Ascending aorta (tissue), 2 donors: ENCODE results near the gene PROK1. TPM values are rescaled to one million over a fixed set of nuclear protein-coding genes. Genes with fewer than 3 reads are reported as not detected.
A peak's percentile ranks its signal among the peaks of the same experiment; 100 is the strongest.
"Not testable (repeated sequence)": the region's sequence is repeated elsewhere in the genome, so short reads cannot be mapped to it uniquely, and the experiment has no call there.

Source experiments
- DNase-seq, 2 donors: peaks; one replicate each; pipeline ENCODE4 v3.0.0-alpha.2; 2019; ENCODE audit warnings: low spot score in 2 of 2
- H3K27ac ChIP-seq, 2 donors: fragments of 200-600 bp; sonication (generic); one replicate each; pipeline ENCODE4 v1.5.1; 2016 to 2017; ENCODE audit warnings: mild to moderate bottlenecking in 1 of 2
- H3K27me3 ChIP-seq: fragments of 200-600 bp; sonication (generic); one replicate; pipeline ENCODE4 v1.5.1; 2017
- H3K36me3 ChIP-seq, 2 donors: fragments of 200-600 bp; sonication (generic); one replicate each; pipeline ENCODE4 v1.5.1; 2016
- H3K4me1 ChIP-seq, 2 donors: fragments of 200-600 bp; sonication (generic); one replicate each; pipeline ENCODE4 v1.5.1; 2016 to 2017; ENCODE audit warnings: mild to moderate bottlenecking in 1 of 2
- H3K4me3 ChIP-seq, 2 donors: fragments of 200-600 bp; sonication (generic); one replicate each; pipeline ENCODE4 v1.5.1; 2016 to 2017; ENCODE audit warnings: mild to moderate bottlenecking in 1 of 2
- H3K9me3 ChIP-seq, 2 donors: fragments of 200-600 bp; sonication (generic); one replicate each; pipeline ENCODE4 v1.5.1; 2016
- CTCF ChIP-seq, 3 experiments: fragments of 200-600 bp in 2 of 3; fragments of 450-650 bp in 1 of 3; sonication (generic) in 2 of 3; IDR thresholded peaks; one replicate each; pipeline ENCODE4 v1.5.1; 2016 to 2019; ENCODE audit warnings: antibody characterized with exemption in 3 of 3, mild to moderate bottlenecking in 1 of 3, moderate library complexity in 1 of 3
- intact Hi-C: fragments of 100-400 bp; cut with DNase I; formaldehyde crosslinking; loops from one replicate; pipeline ENCODE4 v1.15.1; 2023
- total RNA-seq: library from RNA; depleted of rRNA; stranded (reverse); fragments of >200 nt; gene quantifications from one replicate; pipeline ENCODE4 v1.1.0, GENCODE V29; 2016

The PROK1 gene, protein sequence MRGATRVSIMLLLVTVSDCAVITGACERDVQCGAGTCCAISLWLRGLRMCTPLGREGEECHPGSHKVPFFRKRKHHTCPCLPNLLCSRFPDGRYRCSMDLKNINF
- total RNA-seq, result not detected

GRCh38 chr1:110450929-110451328 lies at the start of gene PROK1:
Gene PROK1 (plus strand): TSS chr1:110451149. CDS start chr1:110451217, 68 bp downstream.
- no peak for DNase-seq
- no peak for TF ChIP-seq CTCF (IDR thresholded peaks at IDR 0.05)
- H3K4me3 ChIP-seq, result no peak within 1 kb of the TSS
- no peaks in the 10 kb centered on the region for H3K36me3 ChIP-seq
- no peaks in the 10 kb centered on the region for H3K9me3 ChIP-seq
- no peaks in the 10 kb centered on the region for H3K27me3 ChIP-seq
- no peaks in the 10 kb centered on the region for H3K4me1 ChIP-seq
- intact Hi-C loops, result no loop called here
- H3K27ac ChIP-seq, result no peak within 1 kb of the TSS

DNA sequence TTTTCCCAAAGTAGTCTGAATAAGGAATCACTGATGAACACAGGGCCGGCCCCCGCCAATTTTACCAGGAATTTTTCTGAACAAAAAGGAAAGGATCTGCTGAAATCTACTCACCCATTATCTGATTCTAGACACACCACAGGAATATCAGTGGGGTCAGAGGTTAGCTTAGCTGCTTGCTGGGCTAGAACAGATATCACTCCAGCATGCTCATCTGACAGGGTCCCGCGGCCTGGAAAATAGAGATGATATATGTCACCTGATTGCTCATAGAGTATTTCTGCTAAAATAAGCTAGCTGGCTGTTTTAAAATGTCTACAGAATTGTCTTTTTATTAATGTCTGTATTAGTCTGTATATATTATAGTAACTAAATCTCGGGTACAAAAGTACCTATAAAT lies 47.1 kb upstream of the PROK1 start:
- TF ChIP-seq CTCF (IDR thresholded peaks at IDR 0.05), result no peak
- H3K27me3 ChIP-seq, result no peaks in the 10 kb centered on the region
- peaks cover 9 to 16% of the 10 kb centered on the region in 2 donors for H3K4me1 ChIP-seq
- H3K4me3 ChIP-seq, result no peak overlapping the region
- intact Hi-C loops, result no loop called here
- H3K27ac ChIP-seq, result no peak overlapping the region
- no peak for DNase-seq
- H3K36me3 ChIP-seq, result peaks cover 42 to 66% of the 10 kb centered on the region in 2 donors
- no peaks in the 10 kb centered on the region for H3K9me3 ChIP-seq

DNA sequence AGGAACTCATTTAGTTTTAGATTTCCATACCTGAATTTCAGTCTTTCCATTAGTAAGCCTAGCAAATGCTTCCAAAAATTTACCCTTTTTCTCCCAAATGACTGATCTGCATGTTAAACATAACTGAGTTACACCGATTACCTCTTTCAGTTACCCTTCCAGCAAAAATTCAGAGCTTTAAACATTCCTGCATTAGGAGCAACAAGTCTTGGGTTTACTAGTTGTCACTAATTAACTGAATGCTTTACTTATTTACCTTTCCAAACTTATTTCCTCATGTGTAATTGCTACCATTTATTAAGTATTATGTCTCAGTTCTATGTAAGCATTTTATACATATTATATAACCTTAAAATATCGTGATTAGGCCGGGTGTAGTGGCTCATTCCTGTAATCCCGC lies 46.5 kb upstream of the PROK1 start:
- Histone ChIP-seq H3K4me1 (peaks cover 9 to 16% of the 10 kb centered on the region in 2 donors), H3K27ac (no peak overlapping the region), H3K36me3 (peaks cover 41 to 60% of the 10 kb centered on the region in 2 donors), H3K27me3 (no peaks in the 10 kb centered on the region), H3K9me3 (no peaks in the 10 kb centered on the region), H3K4me3 (no peak overlapping the region)
- TF ChIP-seq CTCF (IDR thresholded peaks at IDR 0.05), result no peak
- no peak for DNase-seq
- intact Hi-C loops, result no loop called here

DNA sequence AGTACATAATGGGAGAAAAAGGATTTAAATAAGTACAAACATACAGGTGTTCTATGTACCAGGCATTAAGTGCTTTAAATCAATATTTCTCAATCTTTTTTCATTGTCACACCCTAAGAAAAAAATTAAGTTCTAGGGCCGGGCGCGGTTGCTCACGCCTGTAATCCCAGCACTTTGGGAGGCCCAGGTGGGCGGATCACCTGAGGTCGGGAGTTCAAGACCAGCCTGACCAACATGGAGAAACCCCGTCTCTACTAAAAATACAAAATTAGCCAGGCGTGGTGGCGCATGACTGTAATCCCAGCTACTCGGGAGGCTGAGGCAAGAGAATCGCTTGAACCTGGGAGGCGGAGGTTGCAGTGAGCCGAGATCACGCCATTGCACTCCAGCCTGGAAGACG lies 44.5 kb upstream of the PROK1 start:
- intact Hi-C loops, DNase-seq, H3K9me3 ChIP-seq, H3K27me3 ChIP-seq: not testable (repeated sequence)
- Histone ChIP-seq H3K4me3 (peak overlapping the region; percentile 81 to 93), H3K4me1 (peaks cover 9 to 16% of the 10 kb centered on the region in 2 donors), H3K36me3 (peaks cover 31 to 43% of the 10 kb centered on the region in 2 donors), H3K27ac (peak overlapping the region in 1 of 2 donors; percentile 96)

- H3K27ac ChIP-seq, result peak within 1 kb of the TSS; percentile 93 to 96
- peak; percentile 75 to 97 for DNase-seq
These were observed 43.4 kb upstream of the PROK1 start, which contains the start of gene LAMTOR5 for GRCh38 chr1:110407260-110408210. Gene LAMTOR5 (minus strand): TSS chr1:110407694. CDS start chr1:110407620, 74 bp downstream.

More at GRCh38 chr1:110407260-110408210, 43.4 kb upstream of the PROK1 start, which contains the start of gene LAMTOR5:
- no peaks in the 10 kb centered on the region for H3K27me3 ChIP-seq
- peak within 1 kb of the TSS; percentile 81 to 93 for H3K4me3 ChIP-seq
- peak in 2 of 3 experiments; percentile 5 to 15 for TF ChIP-seq CTCF (IDR thresholded peaks at IDR 0.05)
- H3K9me3 ChIP-seq, result no peaks in the 10 kb centered on the region
- peaks cover 20 to 31% of the 10 kb centered on the region in 2 donors for H3K36me3 ChIP-seq
- peaks cover 9 to 16% of the 10 kb centered on the region in 2 donors for H3K4me1 ChIP-seq
- intact Hi-C loops, result loop anchor here (1.0 kb wide), 3 partner anchors 17 to 197 kb away; partner anchors contain the start of genes KCNC4 and RBM15
